K562 (cell line): ENCODE results near the gene SCAMP5. TPM values are rescaled to one million over a fixed set of nuclear protein-coding genes. Genes with fewer than 3 reads are reported as not detected.

Source experiments
- ATAC-seq: fragments of 200-7000 bp; cut with Tn5 transposase; 3 replicates; pipeline ENCODE4 v1.9.1; 2020; ENCODE audit warnings: moderate library complexity
- BruUV-seq: library from RNA; stranded (reverse); fragments of 400-500 nt; replicated peaks from 2 replicates; lab custom pipeline; 2021; lab: Mats Ljungman, UMichigan
- CTCF ChIA-PET: fragments of 300-600 bp; formaldehyde crosslinking; extraction: SDS; loops from one replicate; lab custom pipeline; 2021; ENCODE audit warnings: low intra/inter-chr PET ratio; lab: Yijun Ruan, JAX
- POLR2A ChIA-PET: fragments of 300-600, 350-650 bp; sonication (Branson Sonifier 250); formaldehyde crosslinking; extraction: SDS; loops from one replicate; lab custom pipeline; 2021; ENCODE audit warnings: antibody characterized with exemption, inconsistent platforms; lab: Yijun Ruan, JAX
- DNase-seq, 4 experiments: peaks; one replicate each; pipeline versions ENCODE4 v3.0.0 to v3.0.0-alpha.2; 2011 to 2018; ENCODE audit warnings: low spot score in 3 of 4, mixed read lengths in 3 of 4; ENCODE audit errors: extremely low read depth in 1 of 4
- FAIRE-seq: peaks from 2 replicates; lab custom pipeline; 2011; peaks lifted over from hg19 to GRCh38; lab: Jason Lieb, UNC
- H2AFZ ChIP-seq: 2 replicates; pipeline ENCODE4 v1.6.0; 2011; ENCODE audit warnings: low read depth, low read length, control low read depth, inconsistent platforms
- H3K27ac ChIP-seq: fragments of 200-600 bp; 3 replicates; pipeline ENCODE4 v1.8.0; 2011; ENCODE audit warnings: low read depth, mild to moderate bottlenecking, control low read depth, inconsistent platforms, low read length, moderate library complexity, mixed read lengths; ENCODE audit errors: extremely low read depth
- H3K27me3 ChIP-seq, 2 experiments: fragments of 300-600 bp in 1 of 2; 2 replicates in 1 of 2; 3 replicates in 1 of 2; pipeline versions ENCODE4 v1.6.0 to v1.8.0; 2011; ENCODE audit warnings: inconsistent platforms in 2 of 2, low read length in 2 of 2, mild to moderate bottlenecking in 1 of 2, mixed read lengths in 1 of 2, moderate library complexity in 1 of 2; ENCODE audit not compliant: control insufficient read depth in 2 of 2, insufficient read depth in 2 of 2
- H3K36me3 ChIP-seq: fragments of 300-600 bp; 3 replicates; pipeline ENCODE4 v1.8.0; 2011; ENCODE audit warnings: mild to moderate bottlenecking, low read length, inconsistent platforms; ENCODE audit not compliant: control insufficient read depth, insufficient read depth
- H3K4me1 ChIP-seq, 2 experiments: fragments of 200-600 bp in 1 of 2; replicated peaks in 1 of 2; 2 replicates in 1 of 2; 3 replicates in 1 of 2; pipeline versions ENCODE4 v1.5.1 to v1.8.0; 2011; ENCODE audit warnings: inconsistent platforms in 2 of 2, low read length in 2 of 2, mild to moderate bottlenecking in 1 of 2, mixed read lengths in 1 of 2, moderate library complexity in 1 of 2; ENCODE audit not compliant: control insufficient read depth in 2 of 2, insufficient read depth in 2 of 2
- H3K4me2 ChIP-seq: 2 replicates; pipeline ENCODE4 v1.6.1; 2011; ENCODE audit warnings: low read length, control low read depth, inconsistent platforms, mixed read lengths; ENCODE audit not compliant: insufficient read depth
- H3K4me3 ChIP-seq: fragments of 200-600 bp; sonication (generic), shearing (Covaris generic); 2 replicates; pipeline ENCODE4 v1.5.1; 2016; ENCODE audit warnings: control low read depth, inconsistent platforms
- H3K79me2 ChIP-seq: fragments of 200-600 bp; 3 replicates; pipeline ENCODE4 v1.8.0; 2011; ENCODE audit warnings: low read length, inconsistent platforms; ENCODE audit not compliant: control insufficient read depth, insufficient read depth
- H3K9ac ChIP-seq, 2 experiments: 2 replicates each; pipeline versions ENCODE4 v1.6.0 to v1.6.1; 2011; ENCODE audit warnings: low read depth in 2 of 2, low read length in 2 of 2, control low read depth in 1 of 2, inconsistent platforms in 1 of 2, mild to moderate bottlenecking in 1 of 2, mixed read lengths in 1 of 2; ENCODE audit not compliant: insufficient read depth in 1 of 2
- H3K9me1 ChIP-seq: one replicate; pipeline ENCODE4 v1.6.0; 2011; ENCODE audit warnings: inconsistent platforms, mild to moderate bottlenecking, low read length, moderate library complexity; ENCODE audit not compliant: control insufficient read depth, insufficient read depth
- H3K9me3 ChIP-seq: replicated peaks from 2 replicates; pipeline ENCODE4 v1.5.1; 2011; ENCODE audit warnings: low read depth, low read length, inconsistent platforms; ENCODE audit not compliant: control insufficient read depth, insufficient read depth
- H4K20me1 ChIP-seq: replicated peaks from 2 replicates; pipeline ENCODE4 v1.6.1; 2011; ENCODE audit warnings: low read length, inconsistent platforms, mixed read lengths; ENCODE audit not compliant: control insufficient read depth, insufficient read depth
- CHD4 ChIP-seq: fragments of 200-600 bp; sonication (generic); IDR thresholded peaks from 3 replicates; pipeline ENCODE4 v1.6.1; 2012; ENCODE audit warnings: low read depth, mild to moderate bottlenecking, mixed read lengths, low read length, inconsistent platforms; ENCODE audit not compliant: insufficient read depth, insufficient replicate concordance, poor library complexity, severe bottlenecking
- KDM5B ChIP-seq: fragments of 200-600 bp; sonication (generic); IDR thresholded peaks from 2 replicates; pipeline ENCODE4 v1.6.1; 2012; ENCODE audit warnings: low read depth, mild to moderate bottlenecking, moderate library complexity, low read length, control low read depth, inconsistent platforms; ENCODE audit not compliant: insufficient replicate concordance
- L3MBTL2 ChIP-seq: fragments of 450-650 bp; IDR thresholded peaks from 2 replicates; pipeline ENCODE4 v1.6.1; 2016; ENCODE audit warnings: mild to moderate bottlenecking, moderate library complexity
- NCOR1 ChIP-seq: fragments of 450-650 bp; IDR thresholded peaks from 2 replicates; pipeline ENCODE4 v1.6.1; 2016; ENCODE audit warnings: mild to moderate bottlenecking, moderate library complexity
- NFIC ChIP-seq: fragments of 450-650 bp; IDR thresholded peaks from 2 replicates; pipeline ENCODE4 v1.6.1; 2017; ENCODE audit warnings: mild to moderate bottlenecking, inconsistent platforms
- POLR2G ChIP-seq: fragments of 200-400 bp; formaldehyde crosslinking; IDR thresholded peaks from 2 replicates; pipeline ENCODE4 v1.6.1; 2017; ENCODE audit warnings: low read depth, mild to moderate bottlenecking, antibody characterized with exemption, low read length, moderate library complexity
- RHOXF2B ChIP-seq: fragments of 250-450 bp; sonication (Bioruptor Pico); conservative IDR thresholded peaks from 2 replicates; pipeline ENCODE4 v1.5.1; 2021
- ZC3H8 ChIP-seq: fragments of 450-650 bp; IDR thresholded peaks from 2 replicates; pipeline ENCODE4 v1.6.1; 2017
- WGBS: fragments of 100-300 bp; shearing (Covaris generic); methylation state at CpG from one replicate; pipeline ENCODE4 v1.1.6; 2016; ENCODE audit warnings: low coverage, mixed read lengths; ENCODE audit not compliant: insufficient coverage; ENCODE audit errors: missing lambda C conversion rate; 5-methylcytosine and 5-hydroxymethylcytosine counted together
- in situ Hi-C: fragments of 300-500 bp; cut with MboI; formaldehyde crosslinking; loops from 4 replicates; pipeline ENCODE4 v1.15.0; 2018; ENCODE audit warnings: inconsistent platforms, mixed read lengths
- intact Hi-C: fragments of 100-400 bp; cut with micrococcal nuclease; formaldehyde crosslinking; loops from 2 replicates; pipeline ENCODE4 v1.14.2; 2022
- polyA plus RNA-seq, 8 experiments: library from polyadenylated mRNA; depleted of rRNA in 4 of 8; stranded (reverse) in 5 of 8; unstranded in 3 of 8; fragments of >200 nt; fragmentation: Nextera tagmentation in 2 of 8; fragmentation: Illumina TruSeq in 1 of 8; extraction: Ambion mirVana in 2 of 8; extraction: Trizol in 1 of 8; gene quantifications; 2 replicates each; pipeline versions ENCODE4 v1.2.1 to v1.2.3, GENCODE V29; 2011 to 2014; ENCODE audit warnings: inconsistent platforms in 1 of 8, missing spikeins in 1 of 8
- total RNA-seq, 7 experiments: library from RNA; depleted of rRNA in 6 of 7; stranded (reverse); fragments of >200 nt in 6 of 7; fragmentation: Illumina TruSeq in 2 of 7; extraction: Trizol in 2 of 7; gene quantifications; 2 replicates each; pipeline versions ENCODE4 v1.2.1 to v1.2.3, GENCODE V29; 2011 to 2021; ENCODE audit warnings: low replicate concordance in 1 of 7
- TF ChIP-seq, protein P1 (sequence below): IDR thresholded peaks from 3 replicates; pipeline ENCODE4 v1.6.1; 2011; ENCODE audit warnings: borderline replicate concordance, mild to moderate bottlenecking; ENCODE audit not compliant: insufficient read length, insufficient read depth
- TF ChIP-seq, protein P2 (sequence below), 2 experiments: fragments of 450-650 bp in 1 of 2; IDR thresholded peaks; 2 replicates each; pipeline ENCODE4 v1.6.1; 2011 to 2017; ENCODE audit warnings: low read depth in 2 of 2, antibody characterized with exemption in 1 of 2, borderline replicate concordance in 1 of 2, low read length in 1 of 2, mild to moderate bottlenecking in 1 of 2, mixed read lengths in 1 of 2; ENCODE audit not compliant: control insufficient read depth in 1 of 2

Gene SCAMP5
- total and polyA plus RNA-seq, 9 of the 15 experiments (the other 6 are each of a cell fraction or from before 2014, with no cell fraction given) = 0.09 to 0.29 (median 0.19) TPM; not detected in 5

DNA sequence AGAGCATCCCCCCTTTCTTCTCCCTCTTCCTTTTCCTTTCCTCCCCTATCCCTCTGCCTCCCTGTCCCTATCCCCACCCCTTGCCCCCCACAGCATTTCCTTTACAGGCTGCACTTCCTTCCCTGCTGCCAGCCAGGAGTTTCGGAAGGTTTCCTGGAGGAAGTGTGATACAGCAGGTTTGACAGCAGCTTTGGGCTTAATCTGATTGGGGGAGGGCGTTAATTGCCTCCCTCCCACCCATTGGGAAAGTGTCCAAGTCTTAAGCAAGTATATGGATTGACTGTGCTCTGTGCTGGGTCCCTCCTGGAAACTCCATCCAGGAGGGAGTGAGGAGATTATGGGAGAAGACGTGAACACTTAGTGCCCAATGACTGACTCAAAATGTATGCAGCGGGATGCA lies 1.8 kb downstream of the SCAMP5 start:
- Histone ChIP-seq H3K36me3 (no peaks in the 10 kb centered on the region), H3K4me3 (no peak overlapping the region), H3K9ac (no peak overlapping the region), H3K4me2 (no peak overlapping the region), H3K27ac (no peak overlapping the region), H4K20me1 (peaks cover 8% of the 10 kb centered on the region), H3K9me1 (peaks cover 2% of the 10 kb centered on the region), H3K79me2 (no peaks in the 10 kb centered on the region), H3K4me1 (peaks cover 0 to 14% of the 10 kb centered on the region in 2 experiments; a peak in 3 of 5 replicates), H3K27me3 (peaks cover 14 to 39% of the 10 kb centered on the region in 2 experiments), H3K9me3 (no peaks in the 10 kb centered on the region), H2AFZ (no peak overlapping the region)
- peak; percentile 23; the same call in 1 of the 2 replicates for TF ChIP-seq NFIC
- TF ChIP-seq, protein P1, sequence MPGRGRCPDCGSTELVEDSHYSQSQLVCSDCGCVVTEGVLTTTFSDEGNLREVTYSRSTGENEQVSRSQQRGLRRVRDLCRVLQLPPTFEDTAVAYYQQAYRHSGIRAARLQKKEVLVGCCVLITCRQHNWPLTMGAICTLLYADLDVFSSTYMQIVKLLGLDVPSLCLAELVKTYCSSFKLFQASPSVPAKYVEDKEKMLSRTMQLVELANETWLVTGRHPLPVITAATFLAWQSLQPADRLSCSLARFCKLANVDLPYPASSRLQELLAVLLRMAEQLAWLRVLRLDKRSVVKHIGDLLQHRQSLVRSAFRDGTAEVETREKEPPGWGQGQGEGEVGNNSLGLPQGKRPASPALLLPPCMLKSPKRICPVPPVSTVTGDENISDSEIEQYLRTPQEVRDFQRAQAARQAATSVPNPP = no peak
- ATAC-seq (no peak), FAIRE-seq (no peak), DNase-seq (no peak)
- no TSS peak for BruUV-seq
- intact Hi-C loops = no loop called here
- in situ Hi-C loops = no loop called here
- ChIA-PET CTCF (no interaction called here), POLR2A (interaction anchor here (0.6 to 0.8 kb wide), 4 partner anchors 8 to 226 kb away, joined by 3 to 4 read pairs (median 3); no protein-coding TSS in a partner anchor)
- 0% methylated on average over 4 of the region's 4 CpGs for WGBS

DNA sequence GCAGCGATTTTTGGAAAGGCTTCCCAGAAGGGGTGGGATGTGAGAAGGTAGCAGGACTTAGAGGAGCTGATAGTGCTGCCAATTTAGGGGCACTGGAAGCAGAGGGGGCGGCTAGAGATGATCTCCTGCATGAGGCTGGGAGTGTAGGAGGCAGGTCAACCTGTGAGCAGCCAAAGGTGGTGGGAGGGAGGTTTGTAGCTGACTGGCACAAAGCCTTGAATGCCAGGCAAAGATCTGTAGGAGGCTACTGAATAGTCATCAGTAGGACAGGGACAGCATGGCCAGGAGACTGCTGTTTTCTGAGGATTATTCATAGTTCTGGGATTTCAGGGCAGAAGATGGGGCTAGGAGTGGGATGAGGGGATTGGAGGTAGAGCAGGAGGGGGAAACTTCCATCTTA lies 2.2 kb downstream of the SCAMP5 start:
- Histone ChIP-seq H3K4me2 (no peak overlapping the region), H3K27ac (no peak overlapping the region), H4K20me1 (peaks cover 8% of the 10 kb centered on the region), H3K9me1 (peaks cover 2% of the 10 kb centered on the region), H3K36me3 (no peaks in the 10 kb centered on the region), H3K9me3 (no peaks in the 10 kb centered on the region), H3K79me2 (no peaks in the 10 kb centered on the region), H3K27me3 (peaks cover 18 to 42% of the 10 kb centered on the region in 2 experiments), H2AFZ (no peak overlapping the region), H3K4me3 (no peak overlapping the region), H3K9ac (no peak overlapping the region), H3K4me1 (peaks cover 0 to 14% of the 10 kb centered on the region in 2 experiments; a peak in 3 of 5 replicates)
- FAIRE-seq = no peak
- no peak for DNase-seq
- no TSS peak for BruUV-seq
- ATAC-seq = no peak
- in situ Hi-C loops = no loop called here
- intact Hi-C loops = no loop called here
- POLR2A ChIA-PET = interaction anchor here (0.6 to 0.8 kb wide), 4 partner anchors 8 to 226 kb away, joined by 3 to 4 read pairs (median 3); no protein-coding TSS in a partner anchor
- CTCF ChIA-PET = no interaction called here
- WGBS = 0% methylated on average over 2 of the region's 2 CpGs
- no peak for TF ChIP-seq POLR2G
- no peak for TF ChIP-seq NCOR1
- TF ChIP-seq, protein P2, sequence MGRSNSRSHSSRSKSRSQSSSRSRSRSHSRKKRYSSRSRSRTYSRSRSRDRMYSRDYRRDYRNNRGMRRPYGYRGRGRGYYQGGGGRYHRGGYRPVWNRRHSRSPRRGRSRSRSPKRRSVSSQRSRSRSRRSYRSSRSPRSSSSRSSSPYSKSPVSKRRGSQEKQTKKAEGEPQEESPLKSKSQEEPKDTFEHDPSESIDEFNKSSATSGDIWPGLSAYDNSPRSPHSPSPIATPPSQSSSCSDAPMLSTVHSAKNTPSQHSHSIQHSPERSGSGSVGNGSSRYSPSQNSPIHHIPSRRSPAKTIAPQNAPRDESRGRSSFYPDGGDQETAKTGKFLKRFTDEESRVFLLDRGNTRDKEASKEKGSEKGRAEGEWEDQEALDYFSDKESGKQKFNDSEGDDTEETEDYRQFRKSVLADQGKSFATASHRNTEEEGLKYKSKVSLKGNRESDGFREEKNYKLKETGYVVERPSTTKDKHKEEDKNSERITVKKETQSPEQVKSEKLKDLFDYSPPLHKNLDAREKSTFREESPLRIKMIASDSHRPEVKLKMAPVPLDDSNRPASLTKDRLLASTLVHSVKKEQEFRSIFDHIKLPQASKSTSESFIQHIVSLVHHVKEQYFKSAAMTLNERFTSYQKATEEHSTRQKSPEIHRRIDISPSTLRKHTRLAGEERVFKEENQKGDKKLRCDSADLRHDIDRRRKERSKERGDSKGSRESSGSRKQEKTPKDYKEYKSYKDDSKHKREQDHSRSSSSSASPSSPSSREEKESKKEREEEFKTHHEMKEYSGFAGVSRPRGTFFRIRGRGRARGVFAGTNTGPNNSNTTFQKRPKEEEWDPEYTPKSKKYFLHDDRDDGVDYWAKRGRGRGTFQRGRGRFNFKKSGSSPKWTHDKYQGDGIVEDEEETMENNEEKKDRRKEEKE (IDR thresholded peaks at IDR 0.05; ENCODE audit: borderline replicate concordance in 1 of 2, control insufficient read depth in 1 of 2, low read depth in 2 of 2, low read length in 1 of 2) = no peak
- no peak for TF ChIP-seq CHD4
- no peak for TF ChIP-seq RHOXF2B (CRISPR knock-in tag)
- no peak for TF ChIP-seq ZC3H8
- no peak for TF ChIP-seq KDM5B
- TF ChIP-seq L3MBTL2 = no peak
